ENCODE results near the gene MAN1C1.

- TF ChIP-seq CTCF (conservative IDR thresholded peaks at IDR 0.05) (no peak), ZFX (IDR thresholded peaks at IDR 0.05) (no peak)
Observed at GRCh38 chr1:25657121-25657882, 40.7 kb downstream of the MAN1C1 start.

Data from C4-2B (cell line).